Adipocyte (in vitro differentiated cells): Measurements from ENCODE around the gene TECR.
"Not testable (repeated sequence)": the region's sequence is repeated elsewhere in the genome, so short reads cannot be mapped to it uniquely, and the experiment has no call there.

Source experiments
- DNase-seq: peaks from one replicate; pipeline ENCODE4 v3.0.0-alpha.2; 2015; ENCODE audit warnings: low read depth
- H3K27me3 ChIP-seq: replicated peaks from 2 replicates; pipeline ENCODE4 v1.7.0; 2013; ENCODE audit warnings: mild to moderate bottlenecking, low read length, moderate library complexity; ENCODE audit not compliant: control insufficient read depth, insufficient read depth
- H3K36me3 ChIP-seq: 2 replicates; pipeline ENCODE4 v1.7.0; 2013; ENCODE audit warnings: low read length, mild to moderate bottlenecking, moderate library complexity; ENCODE audit not compliant: control insufficient read depth, insufficient read depth, severe bottlenecking
- H3K4me1 ChIP-seq: 2 replicates; pipeline ENCODE4 v1.7.0; 2013; ENCODE audit warnings: mild to moderate bottlenecking, low read length, moderate library complexity; ENCODE audit not compliant: control insufficient read depth, insufficient read depth
- H3K4me3 ChIP-seq: 2 replicates; pipeline ENCODE4 v1.7.0; 2013; ENCODE audit warnings: mild to moderate bottlenecking, low read length, moderate library complexity
- H3K9ac ChIP-seq: 2 replicates; pipeline ENCODE4 v1.7.0; 2013; ENCODE audit warnings: mild to moderate bottlenecking, low read length, moderate library complexity
- H3K9me3 ChIP-seq: 2 replicates; pipeline ENCODE4 v1.7.0; 2013; ENCODE audit warnings: mild to moderate bottlenecking, low read length, moderate library complexity; ENCODE audit not compliant: control insufficient read depth

TECR gene

DNA sequence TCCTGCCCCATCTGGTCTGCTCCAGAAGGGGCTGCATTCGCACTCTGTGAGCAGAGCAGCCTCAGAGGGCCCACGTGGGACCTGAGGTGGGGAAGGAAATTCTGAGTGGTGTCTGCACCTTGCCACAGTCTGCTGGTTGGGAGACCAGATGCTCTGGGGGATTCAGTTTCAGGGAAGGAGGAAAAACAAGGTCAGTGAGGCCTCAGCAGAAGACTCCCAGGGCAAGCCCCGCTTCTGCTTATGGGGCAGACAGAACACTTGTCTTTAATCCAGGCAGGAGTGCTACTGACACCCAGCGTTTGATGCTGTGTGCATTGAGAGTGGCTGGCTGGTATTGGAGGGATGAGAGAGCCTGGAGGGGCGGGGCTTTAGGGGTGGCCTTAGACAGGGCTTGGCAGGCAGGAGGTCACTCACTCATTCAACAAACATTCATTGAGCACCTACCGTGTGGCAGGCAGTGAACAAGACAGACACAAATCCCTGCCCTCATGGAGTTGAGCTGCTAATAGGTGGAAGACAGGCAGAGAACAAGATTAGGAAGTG, 48.6 kb downstream of the TECR start:
- Histone ChIP-seq H3K27me3 (no peaks in the 10 kb centered on the region), H3K4me1 (no peaks in the 10 kb centered on the region), H3K9me3 (no peaks in the 10 kb centered on the region), H3K4me3 (no peak overlapping the region), H3K9ac (no peak overlapping the region), H3K36me3 (no peaks in the 10 kb centered on the region)
- no peak for DNase-seq

DNA sequence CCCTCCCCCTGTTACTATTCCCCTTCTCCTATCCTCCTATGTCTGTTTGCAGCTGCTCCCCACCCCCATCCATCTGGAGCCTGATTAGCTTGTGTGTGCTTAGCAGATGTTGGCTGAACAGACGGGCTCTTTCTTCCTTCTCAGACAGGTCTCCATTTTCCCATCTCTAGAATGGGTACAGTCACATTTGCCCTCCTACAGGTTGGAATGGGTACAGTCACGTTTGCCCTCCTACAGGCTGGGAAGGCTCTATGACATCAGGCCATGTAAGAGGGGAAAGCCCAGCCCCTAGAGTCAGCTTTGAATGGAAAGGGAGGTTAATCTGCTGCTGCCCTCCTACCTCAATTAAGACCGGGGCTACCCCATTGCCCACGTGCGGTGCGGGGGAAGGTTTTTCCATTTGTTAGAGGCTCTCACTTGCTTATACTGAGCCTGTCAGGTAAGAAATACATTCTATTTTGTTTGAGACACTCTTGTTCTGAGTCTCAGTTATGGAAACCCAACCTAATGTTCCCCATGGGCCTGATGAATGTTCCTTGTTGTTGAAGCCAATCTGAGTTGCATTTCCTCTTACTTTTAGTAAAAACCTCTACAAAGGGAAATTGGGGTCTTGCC, 51.3 kb downstream of the TECR start:
- no peak for DNase-seq

DNA sequence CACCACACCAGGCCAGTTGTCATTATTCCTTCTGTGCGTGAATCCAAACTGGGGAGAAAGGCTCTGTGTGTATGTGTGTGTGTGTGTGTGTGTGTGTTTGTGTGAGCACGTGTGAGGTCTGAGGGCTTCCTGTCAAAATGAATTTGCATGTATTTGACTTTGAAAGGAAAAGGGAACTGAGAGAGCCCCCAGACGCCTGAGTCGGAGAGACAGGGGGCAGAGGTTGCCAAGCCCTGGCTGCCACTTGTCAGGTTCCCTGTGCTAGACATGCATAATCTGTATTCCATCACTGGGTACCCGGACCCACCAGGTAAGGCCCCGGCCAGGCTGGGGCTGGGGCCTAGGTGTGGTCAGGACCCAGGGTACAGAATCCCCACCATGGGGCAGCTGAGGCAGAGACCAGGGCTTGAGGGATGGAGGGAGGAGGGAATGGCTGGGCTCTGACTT, 53.5 kb downstream of the TECR start, which contains the start of gene CLEC17A:
CLEC17A (plus strand) TSS at position 191 of the 447 bp plus-strand sequence; CDS start at position 268, 77 bp downstream.
- DNase-seq, result no peak
- H3K9ac ChIP-seq, result no peak within 1 kb of the TSS
- H3K4me3 ChIP-seq, result no peak within 1 kb of the TSS
- H3K4me1 ChIP-seq, result no peaks in the 10 kb centered on the region
- H3K9me3 ChIP-seq, result no peaks in the 10 kb centered on the region
- no peaks in the 10 kb centered on the region for H3K36me3 ChIP-seq
- H3K27me3 ChIP-seq, result no peaks in the 10 kb centered on the region

More for the DNA sequence above, 51.3 kb downstream of the TECR start:
- Histone ChIP-seq H3K27me3 (no peaks in the 10 kb centered on the region), H3K4me3 (no peak overlapping the region), H3K36me3 (no peaks in the 10 kb centered on the region), H3K4me1 (no peaks in the 10 kb centered on the region), H3K9me3 (no peaks in the 10 kb centered on the region), H3K9ac (no peak overlapping the region)

DNA sequence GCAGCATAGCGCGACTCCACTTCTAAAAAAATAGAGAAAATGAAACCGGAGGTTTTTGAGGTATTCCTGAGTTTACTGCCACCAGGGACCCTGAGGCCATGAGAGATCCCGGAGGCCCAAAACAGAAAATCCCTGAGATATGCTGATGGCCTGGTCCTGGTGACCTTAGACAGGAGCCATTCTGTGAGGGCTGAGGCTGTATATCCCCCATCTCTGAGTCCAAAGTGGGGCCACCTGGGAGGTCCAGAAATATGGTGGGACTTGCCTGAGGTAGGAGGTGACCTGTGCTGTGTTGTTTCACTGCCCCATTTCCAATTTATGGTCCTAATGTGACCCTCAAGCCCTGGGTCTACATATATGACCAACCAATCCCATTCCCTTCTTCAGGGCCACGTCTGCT, 55.0 kb downstream of the TECR start:
- not testable (repeated sequence) for H3K4me1 ChIP-seq, DNase-seq, H3K9me3 ChIP-seq, H3K4me3 ChIP-seq, H3K36me3 ChIP-seq, H3K27me3 ChIP-seq, H3K9ac ChIP-seq

DNA sequence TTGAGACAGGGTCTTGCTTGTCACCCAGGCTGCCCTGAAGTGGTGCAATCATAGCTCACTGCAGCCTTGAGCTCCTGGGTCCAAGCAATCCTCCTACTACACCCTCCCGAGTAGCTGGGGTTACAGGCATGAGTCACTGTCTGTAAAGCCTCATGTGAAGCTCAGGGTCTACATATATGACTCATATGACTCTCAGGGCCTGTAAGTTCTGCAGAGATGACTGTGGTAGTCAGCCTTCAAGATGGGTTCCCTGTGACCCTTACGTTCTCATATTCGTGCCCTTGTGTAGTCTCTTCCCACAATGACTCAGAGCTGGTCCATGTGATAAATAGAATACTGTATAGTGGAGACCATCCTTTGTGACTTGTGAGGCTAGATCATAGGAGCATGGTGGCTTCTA, 55.8 kb downstream of the TECR start:
- not testable (repeated sequence) for H3K27me3 ChIP-seq, H3K4me1 ChIP-seq, DNase-seq, H3K9ac ChIP-seq, H3K4me3 ChIP-seq, H3K9me3 ChIP-seq, H3K36me3 ChIP-seq

DNA sequence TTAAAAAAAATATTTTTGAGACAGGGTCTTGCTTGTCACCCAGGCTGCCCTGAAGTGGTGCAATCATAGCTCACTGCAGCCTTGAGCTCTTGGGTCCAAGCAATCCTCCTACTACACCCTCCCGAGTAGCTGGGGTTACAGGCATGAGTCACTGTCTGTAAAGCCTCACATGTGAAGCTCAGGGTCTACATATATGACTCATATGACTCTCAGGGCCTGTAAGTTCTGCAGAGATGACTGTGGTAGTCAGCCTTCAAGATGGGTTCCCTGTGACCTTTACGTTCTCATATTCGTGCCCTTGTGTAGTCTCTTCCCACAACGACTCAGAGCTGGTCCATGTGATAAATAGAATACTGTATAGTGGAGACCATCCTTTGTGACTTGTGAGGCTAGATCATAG, 60.0 kb downstream of the TECR start:
- not testable (repeated sequence) for DNase-seq, H3K27me3 ChIP-seq, H3K36me3 ChIP-seq, H3K9ac ChIP-seq, H3K9me3 ChIP-seq, H3K4me1 ChIP-seq, H3K4me3 ChIP-seq

DNA sequence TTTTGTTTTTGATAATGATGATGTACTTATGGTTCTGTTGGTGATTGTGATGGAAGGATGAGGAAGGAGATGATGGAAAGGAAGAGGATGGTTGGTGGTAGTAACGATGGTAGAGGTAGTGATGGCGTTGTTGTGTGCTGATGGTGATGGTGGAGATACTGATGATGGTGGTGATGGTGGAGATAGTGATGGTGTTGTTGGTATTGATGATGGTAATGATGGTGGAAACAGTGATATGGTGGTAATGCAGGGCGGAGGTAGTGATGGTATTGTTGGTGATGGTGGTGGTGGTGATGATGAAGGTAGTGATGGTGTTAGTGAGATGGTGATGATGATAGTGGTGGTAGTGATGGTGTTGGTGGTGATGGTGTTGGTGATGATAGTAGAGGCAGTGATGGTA, 66.2 kb downstream of the TECR start:
- no peak overlapping the region for H3K9ac ChIP-seq
- no peak overlapping the region for H3K4me3 ChIP-seq
- no peaks in the 10 kb centered on the region for H3K9me3 ChIP-seq
- no peak for DNase-seq
- no peaks in the 10 kb centered on the region for H3K4me1 ChIP-seq
- no peaks in the 10 kb centered on the region for H3K36me3 ChIP-seq
- H3K27me3 ChIP-seq, result no peaks in the 10 kb centered on the region

DNA sequence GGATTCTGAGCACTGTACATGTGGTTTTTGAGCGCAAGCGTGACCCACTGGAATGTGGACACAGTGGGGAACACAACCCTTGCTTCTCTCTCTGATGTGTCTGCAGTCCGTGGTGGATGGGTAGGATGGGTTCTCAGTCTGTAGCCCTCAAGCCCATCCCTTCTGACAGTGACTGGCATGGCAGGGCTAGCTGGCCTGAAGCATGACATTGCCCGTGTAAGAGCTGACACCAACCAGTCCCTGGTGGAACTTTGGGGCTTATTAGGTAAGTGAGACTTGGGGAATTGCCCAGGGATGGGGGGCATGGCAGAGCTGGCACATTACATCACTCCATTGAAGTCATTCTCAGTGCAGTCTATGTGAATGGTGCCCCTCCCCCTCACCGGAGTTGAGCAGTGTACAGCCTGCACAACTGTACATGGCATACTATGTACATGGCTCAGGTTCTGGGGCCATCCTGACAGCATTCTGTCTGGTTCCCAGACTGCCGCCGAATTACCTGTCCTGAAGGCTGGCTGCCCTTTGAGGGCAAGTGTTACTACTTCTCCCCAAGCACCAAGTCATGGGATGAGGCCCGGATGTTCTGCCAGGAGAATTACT, 70.3 kb downstream of the TECR start:
- H3K9ac ChIP-seq, result no peak overlapping the region
- H3K27me3 ChIP-seq, result no peaks in the 10 kb centered on the region
- DNase-seq, result no peak
- H3K4me1 ChIP-seq, result no peaks in the 10 kb centered on the region
- H3K36me3 ChIP-seq, result no peaks in the 10 kb centered on the region
- peaks cover 5% of the 10 kb centered on the region for H3K9me3 ChIP-seq
- H3K4me3 ChIP-seq, result no peak overlapping the region

DNA sequence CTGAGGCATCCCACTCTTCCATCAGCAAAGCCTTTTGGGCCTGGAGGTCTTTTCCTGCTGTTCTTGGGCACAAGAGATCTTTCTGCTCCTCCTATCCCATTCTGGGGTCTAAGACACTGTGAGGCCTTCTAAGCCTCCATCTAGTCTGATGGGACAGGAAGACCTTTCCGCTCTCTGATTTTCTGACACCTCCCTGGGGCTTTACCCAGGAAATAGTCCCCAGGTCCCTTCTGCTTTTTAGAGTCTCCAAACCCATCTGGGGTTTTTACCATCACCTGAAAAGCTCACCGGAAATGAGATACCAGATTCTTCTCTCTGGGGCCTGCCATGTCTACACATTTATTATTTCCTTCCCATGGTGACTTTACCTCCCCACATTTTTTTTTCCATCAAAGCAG, 74.6 kb downstream of the TECR start:
- Histone ChIP-seq H3K27me3 (no peaks in the 10 kb centered on the region), H3K4me3 (no peak overlapping the region), H3K4me1 (no peaks in the 10 kb centered on the region), H3K36me3 (no peaks in the 10 kb centered on the region), H3K9me3 (peaks cover 5% of the 10 kb centered on the region), H3K9ac (no peak overlapping the region)
- no peak for DNase-seq

- Histone ChIP-seq H3K9ac (no peak overlapping the region), H3K9me3 (peaks cover 5% of the 10 kb centered on the region), H3K4me3 (no peak overlapping the region), H3K4me1 (no peaks in the 10 kb centered on the region), H3K27me3 (no peaks in the 10 kb centered on the region), H3K36me3 (no peaks in the 10 kb centered on the region)
- no peak for DNase-seq
Observed at GRCh38 chr19:14606627-14607026, 77.2 kb downstream of the TECR start.

DNA sequence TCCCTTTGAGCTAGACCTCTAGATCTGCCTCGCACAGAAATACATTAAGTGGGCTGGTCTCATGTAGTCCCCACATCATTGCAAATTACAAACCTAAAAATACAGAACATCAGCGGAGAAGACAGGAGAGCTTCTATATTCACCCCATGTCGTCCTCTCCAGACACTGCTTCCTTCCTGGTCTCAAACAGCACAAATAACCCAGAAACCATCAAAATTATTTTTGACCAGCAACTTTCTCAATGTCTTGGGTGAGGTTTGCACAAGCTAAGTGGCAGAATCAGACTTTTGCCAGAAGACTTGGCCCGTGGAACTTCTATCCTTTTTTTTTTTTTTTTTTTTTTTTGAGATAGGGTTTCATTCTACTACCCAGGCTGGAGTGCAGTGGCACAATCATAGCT, 81.7 kb downstream of the TECR start:
- H3K9me3 ChIP-seq, result no peaks in the 10 kb centered on the region
- no peaks in the 10 kb centered on the region for H3K4me1 ChIP-seq
- H3K4me3 ChIP-seq, result no peak overlapping the region
- no peaks in the 10 kb centered on the region for H3K36me3 ChIP-seq
- no peaks in the 10 kb centered on the region for H3K27me3 ChIP-seq
- no peak overlapping the region for H3K9ac ChIP-seq
- DNase-seq, result no peak
